Suprapubic skin (tissue), 4 donors: ENCODE results near the gene VWCE. TPM values are rescaled to one million over a fixed set of nuclear protein-coding genes. Genes with fewer than 3 reads are reported as not detected.
A peak's percentile ranks its signal among the peaks of the same experiment; 100 is the strongest.

ENCODE experiments used
- DNase-seq, 2 donors: peaks; one replicate each; pipeline ENCODE4 v3.0.0-alpha.2; 2019; ENCODE audit warnings: low spot score in 2 of 2
- H3K27ac ChIP-seq: fragments of 200-600 bp; sonication (generic); one replicate; pipeline ENCODE4 v1.5.1; 2019
- H3K27me3 ChIP-seq: fragments of 200-600 bp; sonication (generic); one replicate; pipeline ENCODE4 v1.5.1; 2019
- H3K36me3 ChIP-seq: fragments of 200-600 bp; sonication (generic); one replicate; pipeline ENCODE4 v1.5.1; 2019
- H3K4me1 ChIP-seq: fragments of 200-600 bp; sonication (generic); one replicate; pipeline ENCODE4 v1.5.1; 2019
- H3K4me3 ChIP-seq: fragments of 200-600 bp; sonication (generic); one replicate; pipeline ENCODE4 v1.5.1; 2019; ENCODE audit warnings: mild to moderate bottlenecking
- H3K9me3 ChIP-seq: fragments of 200-600 bp; sonication (generic); one replicate; pipeline ENCODE4 v1.5.1; 2019
- EP300 ChIP-seq: sonication (generic); formaldehyde crosslinking; IDR thresholded peaks from one replicate; pipeline ENCODE4 v1.6.1; 2017; ENCODE audit warnings: antibody characterized with exemption
- POLR2A ChIP-seq, 2 donors: fragments of 450-650 bp; IDR thresholded peaks; one replicate each; pipeline ENCODE4 v1.6.1; 2017; ENCODE audit warnings: antibody characterized with exemption in 2 of 2, mild to moderate bottlenecking in 2 of 2, moderate library complexity in 2 of 2
- POLR2AphosphoS5 ChIP-seq, 3 donors: sonication (generic); formaldehyde crosslinking; IDR thresholded peaks; one replicate each; pipeline ENCODE4 v1.6.1; 2017; ENCODE audit warnings: antibody characterized with exemption in 3 of 3
- WGBS: methylation state at CpG from one replicate; pipeline ENCODE4 v1.1.5; 2018; 5-methylcytosine and 5-hydroxymethylcytosine counted together
- total RNA-seq, 4 donors: library from RNA; depleted of rRNA; stranded (reverse); fragments of >200 nt; gene quantifications; one replicate each; pipeline ENCODE4 v1.1.0, GENCODE V29; 2016
- TF ChIP-seq, protein P1 (sequence below), 2 donors: fragments of 200-600 bp in 1 of 2; fragments of 450-650 bp in 1 of 2; sonication (generic) in 1 of 2; IDR thresholded peaks; one replicate each; pipeline ENCODE4 v1.5.1; 2016 to 2019; ENCODE audit warnings: antibody characterized with exemption in 2 of 2, mild to moderate bottlenecking in 1 of 2, moderate library complexity in 1 of 2

Gene VWCE
- total RNA-seq, 4 donors from 2014 or later, result 0.26 to 1.7 (median 1.6) TPM

GRCh38 chr11:61334434-61335354 lies 39.6 kb upstream of the VWCE start:
- peak overlapping the region; percentile 46 for H3K27ac ChIP-seq
- H3K9me3 ChIP-seq, result no peaks in the 10 kb centered on the region
- no peak for DNase-seq
- peaks cover 8% of the 10 kb centered on the region for H3K36me3 ChIP-seq
- no peak overlapping the region for H3K4me3 ChIP-seq
- WGBS, result 82% methylated on average over 10 of the region's 16 CpGs
- peaks cover 62% of the 10 kb centered on the region for H3K4me1 ChIP-seq
- TF ChIP-seq POLR2A (IDR thresholded peaks at IDR 0.05) (no peak), POLR2AphosphoS5 (IDR thresholded peaks at IDR 0.05) (no peak), EP300 (no peak)
- TF ChIP-seq, protein P1, sequence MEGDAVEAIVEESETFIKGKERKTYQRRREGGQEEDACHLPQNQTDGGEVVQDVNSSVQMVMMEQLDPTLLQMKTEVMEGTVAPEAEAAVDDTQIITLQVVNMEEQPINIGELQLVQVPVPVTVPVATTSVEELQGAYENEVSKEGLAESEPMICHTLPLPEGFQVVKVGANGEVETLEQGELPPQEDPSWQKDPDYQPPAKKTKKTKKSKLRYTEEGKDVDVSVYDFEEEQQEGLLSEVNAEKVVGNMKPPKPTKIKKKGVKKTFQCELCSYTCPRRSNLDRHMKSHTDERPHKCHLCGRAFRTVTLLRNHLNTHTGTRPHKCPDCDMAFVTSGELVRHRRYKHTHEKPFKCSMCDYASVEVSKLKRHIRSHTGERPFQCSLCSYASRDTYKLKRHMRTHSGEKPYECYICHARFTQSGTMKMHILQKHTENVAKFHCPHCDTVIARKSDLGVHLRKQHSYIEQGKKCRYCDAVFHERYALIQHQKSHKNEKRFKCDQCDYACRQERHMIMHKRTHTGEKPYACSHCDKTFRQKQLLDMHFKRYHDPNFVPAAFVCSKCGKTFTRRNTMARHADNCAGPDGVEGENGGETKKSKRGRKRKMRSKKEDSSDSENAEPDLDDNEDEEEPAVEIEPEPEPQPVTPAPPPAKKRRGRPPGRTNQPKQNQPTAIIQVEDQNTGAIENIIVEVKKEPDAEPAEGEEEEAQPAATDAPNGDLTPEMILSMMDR (IDR thresholded peaks at IDR 0.05), result no peak
- no peaks in the 10 kb centered on the region for H3K27me3 ChIP-seq

GRCh38 chr11:61333550-61334433 lies 38.7 kb upstream of the VWCE start:
- peak overlapping the region; percentile 96 for H3K27ac ChIP-seq
- no peak for DNase-seq
- WGBS, result 30% methylated on average over 19 of the region's 19 CpGs

DNA sequence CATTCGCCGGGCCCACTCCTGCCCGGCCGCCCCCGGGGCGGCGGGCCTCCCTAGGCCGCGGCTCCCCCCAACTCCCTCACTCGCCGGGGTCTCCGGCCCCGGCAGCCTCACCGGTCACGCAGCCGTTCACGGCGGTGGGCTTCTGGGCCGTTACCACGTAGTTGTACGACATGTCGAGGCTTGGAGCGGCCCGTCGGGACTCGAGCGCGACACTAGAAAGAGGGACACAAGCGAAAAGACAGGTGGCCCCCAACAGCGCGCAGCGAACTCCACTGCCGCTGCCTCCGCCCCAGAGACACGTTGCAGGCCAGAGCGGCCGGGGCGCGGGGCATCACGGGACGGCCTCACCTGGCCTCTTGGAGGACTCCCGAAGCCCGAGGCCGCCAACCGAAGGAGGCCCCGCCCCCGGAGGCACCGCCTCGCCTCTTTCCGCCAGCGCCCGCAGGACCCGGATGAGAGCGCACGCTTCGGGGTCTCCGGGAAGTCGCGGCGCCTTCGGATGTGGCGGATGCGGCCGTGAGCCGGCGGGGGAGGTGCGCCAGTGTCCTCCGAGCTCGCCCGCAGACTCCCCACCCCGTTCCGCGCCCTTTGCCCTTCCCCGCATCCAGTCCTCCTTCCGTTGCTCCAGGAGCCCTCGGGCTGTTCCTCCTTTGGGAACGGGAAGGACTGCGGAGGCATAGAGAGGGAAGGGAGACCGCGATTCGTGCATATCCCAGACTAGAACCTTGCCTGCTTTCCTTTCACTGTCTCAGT lies 37.9 kb upstream of the VWCE start, which contains the start of the genes DDB1 and TKFC:
TSS of gene DDB1 (minus strand) at position 309 of the 753 bp plus-strand sequence. CDS start at position 172, 137 bp downstream.
TSS of gene TKFC (plus strand) at position 432 of the 753 bp plus-strand sequence. CDS start 1,501 bp downstream, outside the sequence.
- H3K36me3 ChIP-seq, result peaks cover 18% of the 10 kb centered on the region
- H3K4me3 ChIP-seq, result peak within 1 kb of the TSS; percentile 98
- under 1% methylated on average over 36 of the region's 81 CpGs for WGBS
- H3K27me3 ChIP-seq, result no peaks in the 10 kb centered on the region
- H3K27ac ChIP-seq, result peak within 1 kb of the TSS; percentile 96
- peaks cover 69% of the 10 kb centered on the region for H3K4me1 ChIP-seq
- TF ChIP-seq, protein P1 (IDR thresholded peaks at IDR 0.05), result no peak
- TF ChIP-seq POLR2A (IDR thresholded peaks at IDR 0.05), result peak; percentile 35 to 78
- peak; percentile 37 to 72 (median 48) for TF ChIP-seq POLR2AphosphoS5 (IDR thresholded peaks at IDR 0.05)
- no peaks in the 10 kb centered on the region for H3K9me3 ChIP-seq
- DNase-seq, result peak; percentile 95 to 96

More at GRCh38 chr11:61333550-61334433, 38.7 kb upstream of the VWCE start:
- Histone ChIP-seq H3K4me1 (peaks cover 69% of the 10 kb centered on the region), H3K36me3 (peaks cover 13% of the 10 kb centered on the region), H3K27me3 (no peaks in the 10 kb centered on the region), H3K9me3 (no peaks in the 10 kb centered on the region), H3K4me3 (peak overlapping the region; percentile 98)
- TF ChIP-seq EP300 (no peak), POLR2AphosphoS5 (IDR thresholded peaks at IDR 0.05) (no peak), POLR2A (IDR thresholded peaks at IDR 0.05) (no peak)
- TF ChIP-seq, protein P1 (IDR thresholded peaks at IDR 0.05), result no peak

GRCh38 chr11:61332281-61332796 lies 37.2 kb upstream of the VWCE start:
- Histone ChIP-seq H3K4me3 (peak overlapping the region; percentile 98), H3K27me3 (no peaks in the 10 kb centered on the region), H3K27ac (peak overlapping the region; percentile 96), H3K36me3 (peaks cover 24% of the 10 kb centered on the region), H3K9me3 (no peaks in the 10 kb centered on the region), H3K4me1 (peaks cover 73% of the 10 kb centered on the region)
- under 1% methylated on average over 24 of the region's 24 CpGs for WGBS
- no peak for TF ChIP-seq POLR2AphosphoS5 (IDR thresholded peaks at IDR 0.05)
- TF ChIP-seq, protein P1 (IDR thresholded peaks at IDR 0.05), result no peak
- no peak for TF ChIP-seq POLR2A (IDR thresholded peaks at IDR 0.05)
- no peak for TF ChIP-seq EP300
- DNase-seq, result no peak
